ENCODE results near the gene ANO10. TPM values are rescaled to one million over a fixed set of nuclear protein-coding genes. Genes with fewer than 3 reads are reported as not detected.

The ANO10 gene
- total and polyA plus RNA-seq, 2 donors (not counting 3 experiments of a cell fraction or from before 2014, with no cell fraction given) = 28.4 to 45.8 TPM

DNA sequence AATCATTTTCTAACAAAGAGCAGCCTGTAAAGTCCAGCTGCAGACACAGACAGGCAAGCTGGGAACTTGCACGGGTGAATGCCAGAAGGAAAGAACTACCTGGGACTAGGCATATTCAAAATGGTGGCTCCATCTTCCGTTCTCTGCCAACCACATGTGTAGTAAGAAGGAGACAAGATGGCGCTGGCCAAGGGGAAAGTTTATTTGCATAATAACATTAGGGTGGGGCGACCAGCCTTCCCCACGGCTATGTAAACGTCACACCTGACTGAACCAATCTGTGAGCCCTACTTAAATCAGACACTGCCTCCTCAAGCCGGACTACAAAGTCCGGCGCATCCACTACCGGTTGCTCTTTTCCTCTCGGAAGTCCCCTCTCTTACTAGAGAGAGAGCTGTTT is 204.7 kb downstream of the ANO10 start:
- Histone ChIP-seq H4K20me1 (replicated peaks; ENCODE audit: control insufficient read depth, extremely low read depth, insufficient read depth, low read length) (no peaks in the 10 kb centered on the region), H2AFZ (ENCODE audit: low read depth, low read length) (no peak overlapping the region), H3K36me3 (ENCODE audit: control insufficient read depth in 2 of 2, extremely low read depth in 1 of 2, insufficient read depth in 2 of 2, low read length in 2 of 2) (no peaks in the 10 kb centered on the region), H3K9ac (replicated peaks; ENCODE audit: extremely low read depth, insufficient read depth, low read length) (no peak overlapping the region), H3K27ac (ENCODE audit: insufficient read depth, low read depth, low read length) (no peak overlapping the region), H3K4me3 (replicated peaks in 1 of 3; ENCODE audit: insufficient read depth in 1 of 3, low read depth in 1 of 3, low read length in 3 of 3) (no peak overlapping the region), H3K9me3 (replicated peaks; ENCODE audit: control insufficient read depth, insufficient read depth, low read length) (no peaks in the 10 kb centered on the region), H3K9me1 (replicated peaks; ENCODE audit: control insufficient read depth, extremely low read depth, insufficient read depth, low read length) (no peaks in the 10 kb centered on the region), H3K27me3 (ENCODE audit: control insufficient read depth in 2 of 2, insufficient read depth in 2 of 2, low read length in 2 of 2) (no peaks in the 10 kb centered on the region), H3K79me2 (ENCODE audit: control insufficient read depth, insufficient read depth, low read length) (peaks cover 1% of the 10 kb centered on the region), H3K4me2 (ENCODE audit: insufficient read depth, low read length) (no peak overlapping the region), H3K4me1 (ENCODE audit: control insufficient read depth, extremely low read depth, insufficient read depth, low read length) (peaks cover 42% of the 10 kb centered on the region)
- FAIRE-seq (no peak), DNase-seq (ENCODE audit: low read depth, low spot score) (no peak)
- ChIA-PET POLR2A (no interaction called here), CTCF (no interaction called here)
- no TSS peak for BruUV-seq (replicated peaks)
- dilution Hi-C loops (cut with MboI; ENCODE audit: extremely low pct_ligation_motif_present, low sequenced_read_pairs) (no loop called here), intact Hi-C loops (cut with micrococcal nuclease) (no loop called here)
- TF ChIP-seq JUN (IDR thresholded peaks at IDR 0.05; ENCODE audit: borderline replicate concordance, insufficient read depth, insufficient read length, low read depth) (no peak), GATA2 (IDR thresholded peaks at IDR 0.05; ENCODE audit: insufficient read depth, insufficient read length, low read depth, low read length) (no peak), POLR2AphosphoS5 (IDR thresholded peaks at IDR 0.05; ENCODE audit: insufficient read depth, low read depth, low read length) (no peak), FOS (IDR thresholded peaks at IDR 0.05; ENCODE audit: borderline replicate concordance, insufficient read depth, low read length) (no peak), MYC (IDR thresholded peaks at IDR 0.05; ENCODE audit: low read depth, low read length) (no peak), EZH2 (IDR thresholded peaks at IDR 0.05; ENCODE audit: borderline replicate concordance, low read depth, low read length, severe bottlenecking) (no peak), POLR2A (IDR thresholded peaks at IDR 0.05; ENCODE audit: low read depth, low read length) (no peak)
- TF ChIP-seq, protein P1, sequence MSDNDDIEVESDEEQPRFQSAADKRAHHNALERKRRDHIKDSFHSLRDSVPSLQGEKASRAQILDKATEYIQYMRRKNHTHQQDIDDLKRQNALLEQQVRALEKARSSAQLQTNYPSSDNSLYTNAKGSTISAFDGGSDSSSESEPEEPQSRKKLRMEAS (IDR thresholded peaks at IDR 0.05; ENCODE audit: insufficient read depth, insufficient read length) = no peak
- TF ChIP-seq, protein P2, sequence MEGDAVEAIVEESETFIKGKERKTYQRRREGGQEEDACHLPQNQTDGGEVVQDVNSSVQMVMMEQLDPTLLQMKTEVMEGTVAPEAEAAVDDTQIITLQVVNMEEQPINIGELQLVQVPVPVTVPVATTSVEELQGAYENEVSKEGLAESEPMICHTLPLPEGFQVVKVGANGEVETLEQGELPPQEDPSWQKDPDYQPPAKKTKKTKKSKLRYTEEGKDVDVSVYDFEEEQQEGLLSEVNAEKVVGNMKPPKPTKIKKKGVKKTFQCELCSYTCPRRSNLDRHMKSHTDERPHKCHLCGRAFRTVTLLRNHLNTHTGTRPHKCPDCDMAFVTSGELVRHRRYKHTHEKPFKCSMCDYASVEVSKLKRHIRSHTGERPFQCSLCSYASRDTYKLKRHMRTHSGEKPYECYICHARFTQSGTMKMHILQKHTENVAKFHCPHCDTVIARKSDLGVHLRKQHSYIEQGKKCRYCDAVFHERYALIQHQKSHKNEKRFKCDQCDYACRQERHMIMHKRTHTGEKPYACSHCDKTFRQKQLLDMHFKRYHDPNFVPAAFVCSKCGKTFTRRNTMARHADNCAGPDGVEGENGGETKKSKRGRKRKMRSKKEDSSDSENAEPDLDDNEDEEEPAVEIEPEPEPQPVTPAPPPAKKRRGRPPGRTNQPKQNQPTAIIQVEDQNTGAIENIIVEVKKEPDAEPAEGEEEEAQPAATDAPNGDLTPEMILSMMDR (IDR thresholded peaks at IDR 0.05; ENCODE audit: extremely low read depth in 1 of 2, insufficient read depth in 1 of 2, low read depth in 1 of 2, low read length in 2 of 2) = no peak
